GM18499 (cell line): Measurements from ENCODE around the gene STXBP1.
A peak's percentile ranks its signal among the peaks of the same experiment; 100 is the strongest.

Experiments used
- ATAC-seq: cut with Tn5 transposase; IDR thresholded peaks from one replicate; pipeline ENCODE4 v1.9.1; 2021; ENCODE audit warnings: moderate number of reproducible peaks; ENCODE audit not compliant: insufficient read depth, unreplicated experiment

STXBP1 gene

GRCh38 chr9:127726871-127727270 lies 114.8 kb downstream of the STXBP1 start:
- ATAC-seq, result no peak

DNA sequence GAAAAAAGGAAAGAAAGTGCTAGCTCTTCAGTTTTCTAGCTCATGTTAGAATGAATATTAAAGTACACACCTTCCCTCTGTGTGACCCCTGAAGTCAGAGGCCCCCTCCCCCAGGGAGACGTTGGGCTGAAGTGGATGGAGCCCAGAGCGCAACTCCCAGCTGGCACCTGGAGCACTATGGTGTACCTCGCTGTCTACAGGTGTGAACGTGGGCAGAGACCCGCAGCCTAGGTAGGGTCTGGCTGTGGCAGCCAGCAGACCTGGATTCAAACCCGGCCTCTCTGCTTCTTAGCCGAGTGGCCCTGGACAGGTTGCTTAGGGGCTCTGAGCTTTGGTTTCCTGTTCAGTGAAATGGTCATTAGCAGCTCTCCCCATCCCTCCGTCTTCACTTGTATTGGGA lies 116.7 kb downstream of the STXBP1 start:
- ATAC-seq, result no peak

DNA sequence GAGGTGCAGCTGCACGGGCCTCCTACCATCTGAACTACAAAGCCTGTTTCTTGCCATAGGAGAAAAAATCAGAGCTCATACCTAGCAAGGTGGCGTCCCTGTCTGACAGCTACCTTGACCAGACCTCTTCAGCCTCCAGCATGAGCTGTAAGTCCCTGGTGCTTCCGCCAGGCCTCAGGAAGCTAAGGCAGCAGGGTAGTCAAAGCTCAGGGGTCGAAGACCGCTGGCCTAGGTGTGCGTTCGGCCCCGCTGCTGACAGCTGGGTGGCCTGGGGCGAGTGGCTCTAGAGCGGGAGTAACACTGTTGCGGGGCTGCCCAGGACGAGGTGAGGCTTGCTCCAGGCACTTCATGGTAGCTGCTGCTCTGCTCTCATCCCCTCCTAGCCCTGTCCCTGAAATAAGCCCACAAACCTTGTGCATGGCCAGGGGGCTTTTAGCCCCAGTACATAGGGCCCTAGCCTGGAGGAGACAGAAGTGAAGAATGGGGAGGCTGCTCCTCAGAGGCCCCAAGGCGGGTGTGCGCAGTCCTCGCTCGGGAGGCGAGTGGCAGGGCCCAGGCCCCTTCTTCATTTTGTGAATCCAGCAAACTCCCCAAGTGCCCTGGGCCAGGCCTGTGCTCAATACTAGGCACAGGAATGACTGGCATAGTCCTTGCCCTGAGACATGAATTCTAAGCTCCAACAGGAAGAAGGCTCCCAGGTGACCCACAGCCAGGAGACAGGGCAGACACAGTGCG lies 117.6 kb downstream of the STXBP1 start:
- no peak for ATAC-seq

DNA sequence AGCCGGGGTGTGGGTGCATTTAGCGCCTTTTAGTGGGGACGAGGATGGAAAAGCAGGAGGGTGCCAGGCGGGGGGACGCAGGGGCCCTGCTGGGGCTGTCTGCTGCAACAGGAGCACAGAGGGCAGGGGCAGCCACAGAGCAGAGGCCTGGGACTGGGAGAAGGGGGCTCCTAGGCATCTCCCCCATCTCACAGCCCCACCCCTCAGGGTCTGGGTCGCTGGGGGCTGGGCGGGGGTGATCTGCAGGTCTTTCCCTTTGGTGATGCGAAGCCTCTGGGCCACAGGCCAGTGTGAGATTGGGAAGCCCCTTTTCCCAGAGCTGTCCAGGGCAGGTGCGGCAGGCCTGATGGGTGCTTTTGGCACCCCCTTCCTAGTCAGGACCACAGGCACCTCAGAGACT lies 118.2 kb downstream of the STXBP1 start:
- ATAC-seq, result no peak

GRCh38 chr9:127730799-127731410 lies 118.8 kb downstream of the STXBP1 start:
- ATAC-seq, result no peak

- ATAC-seq, result no peak
Measured at GRCh38 chr9:127731938-127732337, 119.9 kb downstream of the STXBP1 start.

DNA sequence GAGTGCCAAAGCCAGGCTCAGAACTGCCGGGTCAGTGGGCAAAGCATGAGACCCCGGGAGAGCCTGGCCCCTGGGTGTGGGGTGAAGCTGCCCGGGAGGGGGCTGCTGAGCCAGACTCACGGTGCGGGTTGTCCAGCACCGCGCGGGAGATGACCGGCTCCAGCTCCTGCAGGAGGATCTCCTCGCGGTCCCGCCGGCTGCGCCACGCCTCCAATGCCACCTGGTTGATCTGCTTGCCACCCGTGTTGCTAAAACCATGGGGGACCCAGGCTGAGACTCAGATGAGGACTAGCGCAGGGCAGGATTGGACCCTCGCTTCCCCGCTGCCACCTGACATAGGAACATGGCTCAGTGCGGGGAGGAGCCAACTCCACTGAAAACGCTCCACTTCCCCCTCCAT lies 120.4 kb downstream of the STXBP1 start:
- ATAC-seq, result no peak

GRCh38 chr9:127733614-127734013 lies 121.5 kb downstream of the STXBP1 start:
- ATAC-seq, result no peak

DNA sequence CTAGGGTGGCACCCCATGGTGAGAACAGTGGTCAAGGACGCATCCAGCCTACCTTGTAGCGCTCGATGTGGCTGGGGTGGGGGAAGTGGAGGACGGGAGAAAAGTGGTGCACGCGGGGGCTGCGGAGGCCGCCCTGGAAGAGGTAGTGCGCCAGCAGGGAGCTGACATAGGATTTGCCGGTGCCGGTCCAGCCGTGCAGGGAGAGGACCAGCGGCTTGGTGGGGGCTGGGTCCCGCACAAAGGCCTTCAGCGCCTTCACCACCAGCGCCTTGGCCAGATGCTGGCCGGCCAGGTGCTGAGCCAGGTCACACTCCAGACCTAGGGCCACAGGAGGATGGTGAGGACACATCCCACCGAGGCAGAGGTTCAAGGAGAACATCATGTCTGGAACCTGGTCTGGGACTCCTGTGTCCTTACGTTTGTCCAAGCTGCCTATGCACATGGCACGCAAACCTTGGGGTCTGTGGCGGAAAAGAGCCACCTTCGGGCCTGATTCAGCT lies 122.2 kb downstream of the STXBP1 start:
- ATAC-seq, result no peak

- peak; percentile 47 for ATAC-seq
Measured at GRCh38 chr9:127734747-127735529, 122.9 kb downstream of the STXBP1 start, which contains the start of gene TOR2A. Gene TOR2A (minus strand): TSS chr9:127735294. CDS start chr9:127735270, 24 bp downstream.

DNA sequence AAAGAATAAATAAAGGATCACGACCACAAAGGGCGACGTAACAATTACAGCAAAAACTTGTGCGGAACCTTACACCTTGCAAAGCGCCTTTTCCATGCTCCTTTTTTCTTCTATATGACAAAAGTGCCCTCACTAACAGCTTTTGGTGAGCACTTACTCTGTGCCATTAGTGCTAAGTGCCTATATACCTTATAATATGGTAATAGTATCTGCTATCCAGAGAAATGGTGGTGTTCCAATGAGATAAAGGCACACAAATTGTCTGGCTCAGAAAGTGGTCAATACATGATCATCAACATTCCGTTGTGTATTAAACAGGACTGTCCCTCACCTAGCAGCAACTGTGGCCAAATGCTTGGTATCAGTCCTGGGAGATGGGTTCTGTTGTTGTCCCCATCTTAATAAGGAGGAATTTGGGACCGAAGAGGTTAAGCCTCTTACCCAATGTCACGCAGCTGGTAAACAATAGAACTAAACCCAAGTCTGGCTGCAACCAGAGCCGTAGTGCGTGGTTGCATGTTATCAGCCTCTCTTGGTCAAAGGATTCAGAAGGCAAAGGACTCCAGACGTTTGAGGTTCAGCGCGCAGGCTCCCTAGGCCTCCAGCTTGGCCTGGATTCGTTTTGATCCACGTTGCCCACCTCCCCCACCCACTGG lies 123.6 kb downstream of the STXBP1 start:
- no peak for ATAC-seq

DNA sequence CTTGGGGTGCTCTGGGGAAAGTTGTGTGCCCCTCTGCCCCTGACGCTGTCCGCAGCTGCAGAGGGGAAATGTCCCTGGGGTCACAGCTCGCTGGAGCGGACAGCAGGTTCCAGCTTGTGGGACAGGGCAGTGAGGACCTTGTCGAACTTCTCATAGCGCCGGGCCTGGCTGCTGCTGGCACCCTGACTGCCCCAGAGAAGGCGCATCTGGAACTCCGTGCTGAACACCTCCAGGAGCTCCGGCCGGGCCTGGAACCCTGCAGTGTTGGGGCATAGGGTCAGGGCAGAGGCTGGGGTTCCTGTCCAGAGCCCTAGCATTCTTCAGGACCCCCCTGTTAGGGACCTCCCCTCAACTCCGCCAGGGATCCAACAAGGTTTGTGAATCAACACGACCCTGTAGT lies 126.6 kb downstream of the STXBP1 start:
- no peak for ATAC-seq

GRCh38 chr9:127739614-127740330 lies 127.7 kb downstream of the STXBP1 start:
- no peak for ATAC-seq

DNA sequence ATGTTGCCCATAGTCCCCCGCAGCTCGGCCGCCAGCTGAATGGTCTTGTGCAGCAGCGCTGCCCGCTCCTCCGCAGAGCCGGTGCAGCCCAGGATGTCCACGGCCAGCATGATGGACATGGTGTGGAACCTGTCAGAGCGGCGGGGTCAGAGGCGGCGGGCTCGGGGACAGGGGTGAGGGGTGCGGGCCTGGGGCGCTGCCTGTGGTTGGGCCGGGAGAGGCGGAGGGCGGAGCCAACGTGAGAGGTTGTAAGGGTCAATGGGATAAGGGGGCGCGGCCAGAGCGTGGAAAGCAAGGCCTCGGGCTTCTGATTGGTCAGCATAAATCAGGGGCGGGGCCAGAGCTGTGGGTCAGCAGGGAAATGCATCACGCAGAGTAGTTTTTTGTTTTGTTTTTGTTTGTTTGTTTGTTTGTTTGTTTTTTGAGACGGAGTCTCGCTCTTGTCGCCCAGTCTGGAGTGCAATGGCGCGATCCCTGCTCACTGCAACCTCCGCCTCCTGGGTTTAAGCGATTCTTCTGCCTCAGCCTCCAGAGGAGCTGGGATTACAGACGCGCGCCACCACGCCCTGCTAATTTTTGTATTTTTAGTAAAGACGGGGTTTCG lies 129.9 kb downstream of the STXBP1 start:
- ATAC-seq, result no peak
